Activated CD4-positive, CD25-positive, alpha-beta regulatory T cell treated with anti-CD3 and anti-CD28 coated beads, Interleukin-2, amount 50 U/mL, for 16 hours (primary cell): ENCODE measurements around the gene IL3.
A peak's percentile ranks its signal among the peaks of the same experiment; 100 is the strongest.
"Not testable (repeated sequence)": the region's sequence is repeated elsewhere in the genome, so short reads cannot be mapped to it uniquely, and the experiment has no call there.

ENCODE experiments used
- DNase-seq: peaks from one replicate; pipeline ENCODE4 v3.0.0-alpha.2; 2020; ENCODE audit warnings: low read depth, low spot score

Gene IL3

GRCh38 chr5:132094393-132095076 lies 34.1 kb downstream of the IL3 start:
- DNase-seq: no peak

GRCh38 chr5:132095077-132095410 lies 34.6 kb downstream of the IL3 start:
- DNase-seq: no peak

- DNase-seq: no peak
Measured at GRCh38 chr5:132095424-132095972, 35.0 kb downstream of the IL3 start.

GRCh38 chr5:132096904-132097303 lies 36.4 kb downstream of the IL3 start:
- DNase-seq: no peak

GRCh38 chr5:132098151-132098594 lies 37.7 kb downstream of the IL3 start:
- DNase-seq: no peak

GRCh38 chr5:132098621-132099020 lies 38.2 kb downstream of the IL3 start:
- DNase-seq: no peak

GRCh38 chr5:132099076-132099748 lies 38.8 kb downstream of the IL3 start:
- DNase-seq: no peak

GRCh38 chr5:132099905-132100304 lies 39.5 kb downstream of the IL3 start:
- DNase-seq: no peak

- no peak for DNase-seq
Measured at GRCh38 chr5:132100672-132101261, 40.3 kb downstream of the IL3 start.

- DNase-seq: no peak
Measured at GRCh38 chr5:132101385-132101880, 41.0 kb downstream of the IL3 start.

GRCh38 chr5:132102101-132102701 lies 41.7 kb downstream of the IL3 start:
- no peak for DNase-seq

GRCh38 chr5:132102944-132103331 lies 42.5 kb downstream of the IL3 start:
- DNase-seq: no peak

GRCh38 chr5:132103332-132103951 lies 43.0 kb downstream of the IL3 start:
- DNase-seq: peak; percentile 57

- no peak for DNase-seq
Measured at GRCh38 chr5:132103969-132104391, 43.5 kb downstream of the IL3 start.

- no peak for DNase-seq
Measured at GRCh38 chr5:132104556-132104955, 44.1 kb downstream of the IL3 start.

GRCh38 chr5:132105688-132106087 lies 45.2 kb downstream of the IL3 start:
- no peak for DNase-seq

- DNase-seq: not testable (repeated sequence)
Measured at GRCh38 chr5:132108495-132108894, 48.0 kb downstream of the IL3 start.

GRCh38 chr5:132108957-132109356 lies 48.5 kb downstream of the IL3 start:
- not testable (repeated sequence) for DNase-seq

GRCh38 chr5:132109494-132110053 lies 49.1 kb downstream of the IL3 start:
- DNase-seq: no peak

- DNase-seq: no peak
Measured at GRCh38 chr5:132110195-132110594, 49.7 kb downstream of the IL3 start.

- DNase-seq: no peak
Measured at GRCh38 chr5:132110930-132111329, 50.5 kb downstream of the IL3 start.
